D721Med (cell line): ENCODE data around the gene PDCD4.

Experiments used
- DNase-seq: peaks from one replicate; pipeline ENCODE4 v3.0.0; 2011; ENCODE audit warnings: low spot score; ENCODE audit not compliant: insufficient read length
- FAIRE-seq: peaks from 2 replicates; lab custom pipeline; 2011; peaks lifted over from hg19 to GRCh38; lab: Jason Lieb, UNC
- TF ChIP-seq, protein P1 (sequence below): IDR thresholded peaks from 2 replicates; pipeline ENCODE4 v1.5.1; 2012; ENCODE audit warnings: mild to moderate bottlenecking, control low read depth; ENCODE audit not compliant: insufficient read depth; ENCODE audit errors: missing control alignments

Gene PDCD4

DNA sequence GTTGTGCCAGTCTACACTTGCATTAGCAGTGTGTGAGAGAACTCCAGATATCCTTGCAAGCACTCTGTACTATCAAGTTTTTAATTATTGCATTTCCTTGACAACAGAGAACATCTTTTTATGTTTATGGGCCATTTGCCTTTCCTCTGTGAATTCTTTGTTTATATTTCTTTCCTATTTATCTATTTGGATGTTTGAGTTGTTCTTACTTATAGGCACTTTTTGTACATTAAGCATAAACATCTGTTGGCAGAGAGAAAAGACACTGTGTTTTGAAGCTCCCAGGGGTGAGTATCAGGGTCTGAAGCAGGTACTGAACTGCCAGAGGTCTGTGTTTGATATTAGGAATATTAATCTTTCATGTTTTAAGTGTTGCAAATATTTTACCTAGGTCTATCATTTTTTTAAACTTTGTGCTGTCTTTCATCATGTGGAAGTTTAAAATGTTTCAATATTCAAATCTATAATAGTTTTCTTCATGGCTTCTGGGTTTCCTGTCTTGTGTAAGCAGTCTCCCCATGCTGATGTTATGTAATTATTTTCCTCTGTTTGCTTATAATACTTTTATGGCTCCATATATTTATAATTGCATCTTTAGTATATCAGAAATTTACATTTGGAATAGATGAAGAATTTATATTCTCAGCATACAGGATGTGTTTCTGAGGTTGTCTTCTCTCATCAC lies 17.7 kb upstream of the PDCD4 start:
- FAIRE-seq (no peak), DNase-seq (no peak)
- TF ChIP-seq, protein P1, sequence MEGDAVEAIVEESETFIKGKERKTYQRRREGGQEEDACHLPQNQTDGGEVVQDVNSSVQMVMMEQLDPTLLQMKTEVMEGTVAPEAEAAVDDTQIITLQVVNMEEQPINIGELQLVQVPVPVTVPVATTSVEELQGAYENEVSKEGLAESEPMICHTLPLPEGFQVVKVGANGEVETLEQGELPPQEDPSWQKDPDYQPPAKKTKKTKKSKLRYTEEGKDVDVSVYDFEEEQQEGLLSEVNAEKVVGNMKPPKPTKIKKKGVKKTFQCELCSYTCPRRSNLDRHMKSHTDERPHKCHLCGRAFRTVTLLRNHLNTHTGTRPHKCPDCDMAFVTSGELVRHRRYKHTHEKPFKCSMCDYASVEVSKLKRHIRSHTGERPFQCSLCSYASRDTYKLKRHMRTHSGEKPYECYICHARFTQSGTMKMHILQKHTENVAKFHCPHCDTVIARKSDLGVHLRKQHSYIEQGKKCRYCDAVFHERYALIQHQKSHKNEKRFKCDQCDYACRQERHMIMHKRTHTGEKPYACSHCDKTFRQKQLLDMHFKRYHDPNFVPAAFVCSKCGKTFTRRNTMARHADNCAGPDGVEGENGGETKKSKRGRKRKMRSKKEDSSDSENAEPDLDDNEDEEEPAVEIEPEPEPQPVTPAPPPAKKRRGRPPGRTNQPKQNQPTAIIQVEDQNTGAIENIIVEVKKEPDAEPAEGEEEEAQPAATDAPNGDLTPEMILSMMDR, result no peak

DNA sequence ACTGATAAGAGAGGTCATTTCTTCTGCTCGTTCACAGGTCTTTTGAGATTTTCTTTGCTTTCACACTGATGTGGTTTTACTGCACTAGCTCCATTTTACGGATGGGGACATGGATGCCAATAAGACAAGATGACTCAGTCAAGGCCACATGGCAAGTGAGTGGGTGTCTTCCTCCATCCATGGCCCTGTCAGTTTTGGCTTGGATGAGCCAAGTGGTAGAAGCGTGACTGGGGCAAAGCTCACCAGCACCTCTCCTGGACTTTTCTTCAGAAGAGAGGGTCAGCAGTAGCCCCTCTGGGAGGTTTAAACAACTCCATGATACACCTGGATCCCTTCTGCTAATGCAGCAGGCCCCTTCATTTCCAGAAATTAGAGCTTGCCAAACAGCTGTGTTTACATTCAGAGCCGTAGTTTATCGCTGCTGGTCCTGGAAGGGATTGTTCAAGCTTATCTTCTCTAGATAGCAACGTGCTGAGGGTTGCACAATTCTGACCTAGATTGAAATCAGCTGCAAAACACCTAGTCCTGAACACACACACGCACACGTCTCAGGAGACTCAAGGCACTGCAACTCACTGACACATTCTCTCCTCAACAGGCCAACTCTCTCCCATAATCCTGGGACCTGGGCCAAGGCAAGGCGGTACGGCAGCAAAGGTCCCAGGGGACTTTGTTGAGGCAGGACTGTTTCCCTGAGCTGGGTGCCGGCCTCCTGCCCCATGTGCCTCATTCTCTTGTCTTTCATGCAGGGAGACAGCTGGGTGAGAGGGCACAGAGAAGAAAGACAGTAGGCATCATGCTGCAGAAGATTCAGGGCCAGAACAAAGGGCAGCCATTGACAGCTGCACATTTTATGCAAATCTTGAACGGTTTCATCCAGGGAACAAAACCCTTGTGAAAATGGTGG lies 14.2 kb upstream of the PDCD4 start:
- FAIRE-seq (no peak), DNase-seq (no peak)
- TF ChIP-seq, protein P1, result no peak

DNA sequence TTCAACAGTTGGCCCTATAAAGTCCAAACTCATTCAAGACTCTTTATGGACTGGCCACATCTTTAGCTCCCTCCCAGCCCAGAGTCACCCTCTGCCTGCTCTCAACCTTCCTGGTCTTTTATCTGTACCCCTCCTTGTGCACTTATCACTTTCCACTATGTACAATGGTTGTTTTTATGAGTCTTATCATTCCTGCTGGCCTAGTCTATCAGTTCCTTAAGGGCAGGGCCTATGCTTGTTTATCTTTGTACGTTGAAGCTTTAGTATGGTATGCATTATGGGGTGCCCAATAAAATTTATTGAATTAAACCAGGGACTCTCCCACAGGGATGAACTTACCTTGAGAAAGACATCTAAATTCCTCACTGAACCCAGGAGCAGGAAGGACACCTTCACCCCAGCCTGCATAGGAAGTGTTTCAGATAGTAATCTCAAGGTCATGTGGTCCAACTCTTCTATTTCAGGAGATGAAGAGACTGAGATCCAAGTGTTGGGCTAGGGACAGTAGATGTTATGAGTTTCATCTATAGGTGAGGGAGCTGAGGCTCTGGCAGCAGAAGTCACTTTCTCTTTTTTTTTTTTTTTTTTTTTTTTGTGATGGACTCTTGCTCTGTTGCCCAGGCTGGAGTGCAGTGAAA lies 13.3 kb upstream of the PDCD4 start:
- DNase-seq, result no peak
- TF ChIP-seq, protein P1, result no peak
- no peak for FAIRE-seq

DNA sequence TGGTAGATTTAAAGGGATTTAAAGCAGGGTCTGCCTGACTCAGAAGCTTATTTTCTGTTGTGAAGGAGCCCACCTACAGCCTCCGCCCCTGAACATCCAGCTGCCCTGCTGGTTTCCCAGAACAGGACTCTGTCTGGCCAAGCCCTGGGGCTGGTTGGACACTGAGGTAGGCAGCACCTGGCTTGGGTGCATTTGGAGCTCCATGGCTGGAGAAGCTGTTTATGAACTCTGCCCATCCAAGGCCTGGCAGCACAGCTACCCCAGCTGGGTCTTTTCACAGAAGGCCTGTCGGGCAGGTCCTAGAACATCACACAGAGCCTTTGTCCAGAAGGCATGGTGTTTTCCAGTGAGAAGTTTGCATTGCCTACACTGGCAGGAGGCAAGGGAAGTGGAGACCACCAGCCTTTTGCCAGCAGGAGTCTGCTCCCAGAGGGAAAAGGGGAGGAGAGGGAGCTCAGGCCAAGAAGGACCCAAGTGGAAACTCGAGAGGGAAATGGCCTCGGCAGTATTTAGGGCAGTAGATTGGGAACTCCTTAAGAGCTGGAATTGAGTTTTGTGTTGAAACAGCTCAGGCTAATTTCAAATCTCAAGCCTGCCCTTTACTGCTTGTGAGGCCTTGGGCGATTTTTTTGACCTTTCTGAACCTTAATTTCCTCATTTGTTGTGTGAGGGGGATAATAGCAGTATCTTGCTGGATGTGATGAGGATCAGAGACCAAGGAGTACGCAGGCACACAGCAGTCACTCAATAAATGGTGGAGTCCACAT lies 12.3 kb upstream of the PDCD4 start:
- DNase-seq (no peak), FAIRE-seq (no peak)

DNA sequence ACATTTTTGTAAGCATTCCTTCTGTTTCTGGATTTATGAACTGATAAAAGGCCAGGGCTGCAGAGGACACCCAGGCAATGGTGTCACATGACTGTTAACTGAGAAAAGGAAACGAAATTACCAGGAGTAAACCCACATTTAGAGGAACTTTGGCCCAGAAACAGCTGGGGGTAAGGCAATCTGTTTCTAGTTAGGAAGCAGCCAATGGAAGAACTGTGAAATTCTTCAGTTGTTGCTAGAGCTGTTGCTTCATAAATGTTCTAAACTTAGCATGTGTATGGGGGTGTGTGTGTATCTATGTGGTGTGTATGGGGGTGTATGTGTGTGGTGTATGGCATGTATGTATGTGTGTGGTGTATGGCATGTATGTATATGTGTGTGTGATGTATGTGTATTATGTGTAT lies 11.8 kb upstream of the PDCD4 start:
- no peak for FAIRE-seq
- TF ChIP-seq, protein P1, result no peak
- no peak for DNase-seq

More for the DNA sequence above, 12.3 kb upstream of the PDCD4 start:
- TF ChIP-seq, protein P1, result no peak

DNA sequence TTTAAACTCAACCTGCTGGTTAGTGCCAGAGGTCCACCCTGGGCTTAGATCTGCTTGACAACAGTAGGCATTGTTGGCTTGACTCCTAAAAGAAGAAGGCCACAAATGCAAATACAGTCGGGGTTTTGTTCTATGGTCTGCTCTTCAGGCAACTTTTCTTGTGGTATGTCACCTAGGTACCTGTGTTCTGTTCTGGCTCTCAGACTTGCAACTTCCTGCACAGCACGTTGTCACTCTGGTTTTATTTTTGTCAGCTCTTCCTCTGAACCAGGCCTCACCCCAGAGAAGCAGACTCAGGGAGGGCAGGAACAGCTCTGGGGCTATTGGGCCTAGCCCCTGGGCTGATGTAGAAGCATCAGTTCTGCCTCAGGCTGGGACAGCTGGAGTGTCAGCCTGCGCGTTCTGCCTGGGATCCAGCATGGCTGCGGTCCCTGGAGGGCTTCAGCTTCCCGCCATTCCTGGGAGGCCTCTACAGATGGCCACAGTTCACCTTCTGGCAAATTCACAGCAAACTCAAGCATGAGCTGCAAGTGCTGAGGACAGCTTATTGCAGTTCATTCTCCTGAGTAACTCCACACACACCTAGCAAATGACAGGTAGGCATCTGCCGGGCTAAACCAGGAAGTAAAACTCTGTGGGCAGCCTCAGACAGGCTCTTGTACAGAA lies 11.0 kb upstream of the PDCD4 start:
- FAIRE-seq (no peak), DNase-seq (no peak)
- TF ChIP-seq, protein P1, result no peak
